ENCODE results near the gene SETD2. TPM values are rescaled to one million over a fixed set of nuclear protein-coding genes. Genes with fewer than 3 reads are reported as not detected.

The SETD2 gene
- total and polyA plus RNA-seq, 2 of the 8 experiments (the other 6 are each of a cell fraction or from before 2014, with no cell fraction given), result 15.7 to 46.3 TPM

DNA sequence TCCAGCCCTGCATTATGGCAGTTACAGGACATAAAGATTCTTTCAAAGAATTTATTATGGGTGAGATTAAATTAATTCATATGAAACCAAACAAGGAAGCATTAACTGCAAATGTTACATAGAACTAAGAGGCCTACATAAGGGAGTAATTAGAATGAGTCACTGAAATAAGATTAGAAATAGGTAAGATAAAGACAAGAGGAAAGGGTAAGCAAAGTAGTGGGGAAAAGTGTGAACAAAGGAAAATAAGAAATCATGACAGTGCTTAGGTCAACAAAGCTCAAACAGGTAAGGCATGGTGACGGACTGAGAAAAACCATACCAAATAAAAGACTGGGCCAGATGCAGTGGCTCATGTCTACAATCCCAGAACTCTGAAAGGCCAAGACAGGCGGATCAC lies 74.3 kb downstream of the SETD2 start:
- no peak for FAIRE-seq
- TF ChIP-seq, protein P1, sequence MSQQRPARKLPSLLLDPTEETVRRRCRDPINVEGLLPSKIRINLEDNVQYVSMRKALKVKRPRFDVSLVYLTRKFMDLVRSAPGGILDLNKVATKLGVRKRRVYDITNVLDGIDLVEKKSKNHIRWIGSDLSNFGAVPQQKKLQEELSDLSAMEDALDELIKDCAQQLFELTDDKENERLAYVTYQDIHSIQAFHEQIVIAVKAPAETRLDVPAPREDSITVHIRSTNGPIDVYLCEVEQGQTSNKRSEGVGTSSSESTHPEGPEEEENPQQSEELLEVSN (IDR thresholded peaks at IDR 0.05), result no peak
- TF ChIP-seq EGR1 (IDR thresholded peaks at IDR 0.05; ENCODE audit: borderline replicate concordance, low read depth, low read length) (no peak), CHD2 (IDR thresholded peaks at IDR 0.05; ENCODE audit: low read length) (no peak), ASH2L (IDR thresholded peaks at IDR 0.05; ENCODE audit: low read length) (no peak), CBX8 (IDR thresholded peaks at IDR 0.05; ENCODE audit: borderline replicate concordance, low read depth, low read length) (no peak), JUND (IDR thresholded peaks at IDR 0.05; ENCODE audit: low read length) (no peak), CHD1 (IDR thresholded peaks at IDR 0.05; ENCODE audit: low read depth, low read length) (no peak), EP300 (IDR thresholded peaks at IDR 0.05; ENCODE audit: borderline replicate concordance in 1 of 2, low read depth in 2 of 2, low read length in 2 of 2) (no peak), SP1 (IDR thresholded peaks at IDR 0.05; ENCODE audit: low read depth, low read length) (no peak), KDM5A (IDR thresholded peaks at IDR 0.05; ENCODE audit: low read length) (no peak), RFX5 (IDR thresholded peaks at IDR 0.05; ENCODE audit: borderline replicate concordance, low read depth, low read length) (no peak), YY1 (IDR thresholded peaks at IDR 0.05; ENCODE audit: low read depth, low read length) (no peak)
- TF ChIP-seq, protein P2, sequence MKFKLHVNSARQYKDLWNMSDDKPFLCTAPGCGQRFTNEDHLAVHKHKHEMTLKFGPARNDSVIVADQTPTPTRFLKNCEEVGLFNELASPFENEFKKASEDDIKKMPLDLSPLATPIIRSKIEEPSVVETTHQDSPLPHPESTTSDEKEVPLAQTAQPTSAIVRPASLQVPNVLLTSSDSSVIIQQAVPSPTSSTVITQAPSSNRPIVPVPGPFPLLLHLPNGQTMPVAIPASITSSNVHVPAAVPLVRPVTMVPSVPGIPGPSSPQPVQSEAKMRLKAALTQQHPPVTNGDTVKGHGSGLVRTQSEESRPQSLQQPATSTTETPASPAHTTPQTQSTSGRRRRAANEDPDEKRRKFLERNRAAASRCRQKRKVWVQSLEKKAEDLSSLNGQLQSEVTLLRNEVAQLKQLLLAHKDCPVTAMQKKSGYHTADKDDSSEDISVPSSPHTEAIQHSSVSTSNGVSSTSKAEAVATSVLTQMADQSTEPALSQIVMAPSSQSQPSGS (IDR thresholded peaks at IDR 0.05; ENCODE audit: low read length), result no peak

More for the DNA sequence above, 74.3 kb downstream of the SETD2 start:
- H4K8ac ChIP-seq (ENCODE audit: extremely low read depth, insufficient read depth, low read length), result no peak overlapping the region
- no peaks in the 10 kb centered on the region for H3K79me1 ChIP-seq (ENCODE audit: low read depth, low read length)
- H3K27ac ChIP-seq (ENCODE audit: low read depth, low read length), result no peak overlapping the region
- no peak overlapping the region for H2BK12ac ChIP-seq (ENCODE audit: low read depth, low read length)
- no peak for DNase-seq (ENCODE audit: low read depth in 1 of 2, low spot score in 2 of 2)
- no peaks in the 10 kb centered on the region for H3K4me1 ChIP-seq (replicated peaks in 1 of 4; ENCODE audit: control insufficient read depth in 3 of 4, insufficient read depth in 4 of 4, low read length in 3 of 4)
- peaks cover 2 to 19% (median 6%) of the 10 kb centered on the region in 4 experiments; a peak in 2 of 8 replicates for H3K36me3 ChIP-seq (ENCODE audit: control insufficient read depth in 2 of 4, insufficient read depth in 4 of 4, low read length in 3 of 4)
- H3K4me3 ChIP-seq (ENCODE audit: extremely low read depth in 1 of 4, insufficient read depth in 2 of 4, low read depth in 3 of 4, low read length in 4 of 4), result no peak overlapping the region
- no peak overlapping the region for H2BK120ac ChIP-seq (replicated peaks; ENCODE audit: low read depth, low read length)
- no peak overlapping the region for H3K9ac ChIP-seq (replicated peaks in 1 of 4; ENCODE audit: extremely low read depth in 1 of 4, low read depth in 3 of 4, low read length in 3 of 4)
- H2BK5ac ChIP-seq (ENCODE audit: low read depth, low read length), result no peak overlapping the region
- H2AFZ ChIP-seq (ENCODE audit: low read length), result no peak overlapping the region
- WGBS, 2 experiments (ENCODE audit: extremely low coverage in 1 of 2, insufficient coverage in 1 of 2, insufficient read length in 1 of 2, insufficient replicate concordance in 2 of 2, low coverage in 1 of 2, low lambda C conversion rate in 2 of 2, missing lambda C conversion rate in 1 of 2), result 93% methylated on average over 2 of the region's 2 CpGs; no CpG with 5 or more reads in 1 of the 2 experiments
- H4K91ac ChIP-seq (replicated peaks; ENCODE audit: insufficient read length, low read length), result no peak overlapping the region
- H3K27me3 ChIP-seq (replicated peaks in 1 of 4; ENCODE audit: control insufficient read depth in 3 of 4, extremely low read depth in 1 of 4, insufficient read depth in 3 of 4, low read length in 3 of 4), result no peaks in the 10 kb centered on the region
- no peak overlapping the region for H3K18ac ChIP-seq (ENCODE audit: extremely low read depth, low read length)
- H3K79me2 ChIP-seq (ENCODE audit: control insufficient read depth in 1 of 2, insufficient read depth in 2 of 2, low read length in 2 of 2), result no peaks in the 10 kb centered on the region
- no peak overlapping the region for H3K56ac ChIP-seq (replicated peaks; ENCODE audit: insufficient read length, low read depth, low read length)
- H2BK20ac ChIP-seq (ENCODE audit: low read length), result no peak overlapping the region
- no peak overlapping the region for H4K5ac ChIP-seq (ENCODE audit: insufficient read length, low read depth, low read length)
- no peak overlapping the region for H2AK5ac ChIP-seq (ENCODE audit: low read depth, low read length)
- no peaks in the 10 kb centered on the region for H3K23me2 ChIP-seq (ENCODE audit: low read depth, low read length)
- H3K14ac ChIP-seq (ENCODE audit: insufficient read length), result no peak overlapping the region
- CTCF ChIA-PET (ENCODE audit: partially characterized antibody), result interaction anchor here (0.6 kb wide), 1 partner anchor 158 kb away, joined by 4 read pairs; no protein-coding TSS in a partner anchor
- H3K4ac ChIP-seq (replicated peaks; ENCODE audit: insufficient read length, low read depth, low read length), result no peak overlapping the region
- H4K20me1 ChIP-seq (replicated peaks in 1 of 2; ENCODE audit: control insufficient read depth in 1 of 2, insufficient read depth in 2 of 2, low read length in 2 of 2), result no peaks in the 10 kb centered on the region
- no peak overlapping the region for H2BK15ac ChIP-seq (ENCODE audit: low read length)
- no peak overlapping the region for H3K4me2 ChIP-seq (ENCODE audit: insufficient read depth in 1 of 2, low read depth in 2 of 2, low read length in 2 of 2)
- no peaks in the 10 kb centered on the region for H3K9me3 ChIP-seq (ENCODE audit: insufficient read depth in 2 of 2, low read depth in 1 of 2, low read length in 1 of 2)
- POLR2A ChIA-PET (ENCODE audit: partially characterized antibody), result no interaction called here
- no peak overlapping the region for H3K23ac ChIP-seq (ENCODE audit: insufficient read length)

Measured in H1 (cell line).